ENCODE results near the gene STAT2. TPM values are rescaled to one million over a fixed set of nuclear protein-coding genes. Genes with fewer than 3 reads are reported as not detected.

Gene STAT2
- total and polyA plus RNA-seq, 2 of the 13 experiments (the other 11 are each of a cell fraction or from before 2014, with no cell fraction given) = 43.5 to 84.6 TPM

DNA sequence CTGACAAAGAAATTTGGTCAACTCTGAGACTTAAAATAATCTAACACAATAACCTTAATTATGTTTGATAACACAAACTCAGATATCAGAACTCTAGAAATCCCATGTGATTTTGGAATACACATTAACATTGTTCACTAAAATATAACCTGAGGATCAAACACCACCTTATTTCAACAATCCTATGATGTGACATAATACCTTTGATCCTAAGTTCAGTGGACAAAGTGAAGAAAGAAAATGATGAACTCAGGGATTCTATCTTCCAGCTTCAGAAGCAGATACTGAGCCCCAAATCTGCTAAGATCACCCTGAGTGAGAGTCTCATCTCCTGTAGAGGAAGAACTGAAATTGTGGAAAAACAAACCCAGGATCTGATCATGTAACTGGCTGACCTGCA, 38.4 kb upstream of the STAT2 start:
- ChIA-PET CTCF (ENCODE audit: low intra/inter-chr PET ratio, low total read pairs) (no interaction called here), POLR2A (no interaction called here)
- no peak overlapping the region for H3K4me3 ChIP-seq (replicated peaks in 1 of 3; ENCODE audit: insufficient read depth in 1 of 3, low read depth in 2 of 3, low read length in 3 of 3)
- H3K79me2 ChIP-seq (ENCODE audit: insufficient read depth, low read length) = no peaks in the 10 kb centered on the region
- peaks cover 31% of the 10 kb centered on the region for H3K4me1 ChIP-seq (ENCODE audit: insufficient read depth, low read length)
- ATAC-seq = no peak
- intact Hi-C loops (cut with micrococcal nuclease; ENCODE audit: unreplicated experiment) (no loop called here), in situ Hi-C loops (cut with HindIII; ENCODE audit: extremely low pct_ligation_motif_present, low pct_unique_long_range_greater_than_20kb) (no loop called here)
- BruUV-seq (replicated peaks) = no TSS peak
- no peak for DNase-seq (ENCODE audit: low spot score)
- no peak overlapping the region for H3K9ac ChIP-seq (ENCODE audit: insufficient read depth, low read depth, low read length)
- no peak overlapping the region for H3K27ac ChIP-seq (ENCODE audit: extremely low read length, insufficient read depth, low read length)
- no peak overlapping the region for H3K4me2 ChIP-seq (ENCODE audit: low read depth, low read length)
- H3K36me3 ChIP-seq (replicated peaks in 1 of 2; ENCODE audit: control insufficient read depth in 1 of 2, insufficient read depth in 2 of 2, low read length in 2 of 2) = no peaks in the 10 kb centered on the region
- no peak for FAIRE-seq
- H3K27me3 ChIP-seq (ENCODE audit: control insufficient read depth in 1 of 2, insufficient read depth in 2 of 2, low read length in 2 of 2) = no peaks in the 10 kb centered on the region
- H4K20me1 ChIP-seq (ENCODE audit: insufficient read depth, low read length) = no peaks in the 10 kb centered on the region
- H3K9me3 ChIP-seq (ENCODE audit: low read length) = no peaks in the 10 kb centered on the region
- TF ChIP-seq ETV5 (CRISPR knock-in tag; IDR thresholded peaks at IDR 0.05; ENCODE audit: borderline replicate concordance) (no peak), ZSCAN30 (CRISPR knock-in tag; IDR thresholded peaks at IDR 0.05) (no peak), PHF20 (CRISPR knock-in tag; IDR thresholded peaks at IDR 0.05) (no peak), CC2D1A (CRISPR knock-in tag; IDR thresholded peaks at IDR 0.05) (no peak), SMAD1 (CRISPR knock-in tag; IDR thresholded peaks at IDR 0.05; ENCODE audit: borderline replicate concordance, low read depth) (no peak), SIN3B (IDR thresholded peaks at IDR 0.05; ENCODE audit: low read length) (no peak), HOXA9 (CRISPR knock-in tag; IDR thresholded peaks at IDR 0.05; ENCODE audit: borderline replicate concordance) (no peak), NCOA5 (CRISPR knock-in tag; IDR thresholded peaks at IDR 0.05) (no peak), ZSCAN29 (CRISPR knock-in tag; conservative IDR thresholded peaks at IDR 0.05) (no peak)
- TF ChIP-seq, protein P1, sequence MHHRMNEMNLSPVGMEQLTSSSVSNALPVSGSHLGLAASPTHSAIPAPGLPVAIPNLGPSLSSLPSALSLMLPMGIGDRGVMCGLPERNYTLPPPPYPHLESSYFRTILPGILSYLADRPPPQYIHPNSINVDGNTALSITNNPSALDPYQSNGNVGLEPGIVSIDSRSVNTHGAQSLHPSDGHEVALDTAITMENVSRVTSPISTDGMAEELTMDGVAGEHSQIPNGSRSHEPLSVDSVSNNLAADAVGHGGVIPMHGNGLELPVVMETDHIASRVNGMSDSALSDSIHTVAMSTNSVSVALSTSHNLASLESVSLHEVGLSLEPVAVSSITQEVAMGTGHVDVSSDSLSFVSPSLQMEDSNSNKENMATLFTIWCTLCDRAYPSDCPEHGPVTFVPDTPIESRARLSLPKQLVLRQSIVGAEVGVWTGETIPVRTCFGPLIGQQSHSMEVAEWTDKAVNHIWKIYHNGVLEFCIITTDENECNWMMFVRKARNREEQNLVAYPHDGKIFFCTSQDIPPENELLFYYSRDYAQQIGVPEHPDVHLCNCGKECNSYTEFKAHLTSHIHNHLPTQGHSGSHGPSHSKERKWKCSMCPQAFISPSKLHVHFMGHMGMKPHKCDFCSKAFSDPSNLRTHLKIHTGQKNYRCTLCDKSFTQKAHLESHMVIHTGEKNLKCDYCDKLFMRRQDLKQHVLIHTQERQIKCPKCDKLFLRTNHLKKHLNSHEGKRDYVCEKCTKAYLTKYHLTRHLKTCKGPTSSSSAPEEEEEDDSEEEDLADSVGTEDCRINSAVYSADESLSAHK (CRISPR knock-in tag; IDR thresholded peaks at IDR 0.05; ENCODE audit: borderline replicate concordance) = no peak
- TF ChIP-seq, protein P2, sequence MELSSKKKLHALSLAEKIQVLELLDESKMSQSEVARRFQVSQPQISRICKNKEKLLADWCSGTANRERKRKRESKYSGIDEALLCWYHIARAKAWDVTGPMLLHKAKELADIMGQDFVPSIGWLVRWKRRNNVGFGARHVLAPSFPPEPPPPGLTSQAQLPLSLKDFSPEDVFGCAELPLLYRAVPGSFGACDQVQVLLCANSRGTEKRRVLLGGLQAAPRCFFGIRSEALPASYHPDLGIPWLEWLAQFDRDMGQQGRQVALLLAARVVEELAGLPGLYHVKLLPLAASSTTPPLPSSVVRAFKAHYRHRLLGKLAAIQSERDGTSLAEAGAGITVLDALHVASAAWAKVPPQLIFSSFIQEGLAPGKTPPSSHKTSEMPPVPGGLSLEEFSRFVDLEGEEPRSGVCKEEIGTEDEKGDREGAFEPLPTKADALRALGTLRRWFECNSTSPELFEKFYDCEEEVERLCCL (CRISPR knock-in tag; IDR thresholded peaks at IDR 0.05; ENCODE audit: borderline replicate concordance) = no peak
- TF ChIP-seq, protein P3, sequence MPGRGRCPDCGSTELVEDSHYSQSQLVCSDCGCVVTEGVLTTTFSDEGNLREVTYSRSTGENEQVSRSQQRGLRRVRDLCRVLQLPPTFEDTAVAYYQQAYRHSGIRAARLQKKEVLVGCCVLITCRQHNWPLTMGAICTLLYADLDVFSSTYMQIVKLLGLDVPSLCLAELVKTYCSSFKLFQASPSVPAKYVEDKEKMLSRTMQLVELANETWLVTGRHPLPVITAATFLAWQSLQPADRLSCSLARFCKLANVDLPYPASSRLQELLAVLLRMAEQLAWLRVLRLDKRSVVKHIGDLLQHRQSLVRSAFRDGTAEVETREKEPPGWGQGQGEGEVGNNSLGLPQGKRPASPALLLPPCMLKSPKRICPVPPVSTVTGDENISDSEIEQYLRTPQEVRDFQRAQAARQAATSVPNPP (CRISPR knock-in tag; IDR thresholded peaks at IDR 0.05) = no peak
- no peak overlapping the region for H2AFZ ChIP-seq (ENCODE audit: low read length)
